HG03060 (cell line): ENCODE measurements around the gene MIA3.
A peak's percentile ranks its signal among the peaks of the same experiment; 100 is the strongest.

Experiments used
- ATAC-seq: cut with Tn5 transposase; IDR thresholded peaks from one replicate; pipeline ENCODE4 v1.9.1; 2021; ENCODE audit warnings: low read depth, moderate number of reproducible peaks; ENCODE audit not compliant: unreplicated experiment

The MIA3 gene

DNA sequence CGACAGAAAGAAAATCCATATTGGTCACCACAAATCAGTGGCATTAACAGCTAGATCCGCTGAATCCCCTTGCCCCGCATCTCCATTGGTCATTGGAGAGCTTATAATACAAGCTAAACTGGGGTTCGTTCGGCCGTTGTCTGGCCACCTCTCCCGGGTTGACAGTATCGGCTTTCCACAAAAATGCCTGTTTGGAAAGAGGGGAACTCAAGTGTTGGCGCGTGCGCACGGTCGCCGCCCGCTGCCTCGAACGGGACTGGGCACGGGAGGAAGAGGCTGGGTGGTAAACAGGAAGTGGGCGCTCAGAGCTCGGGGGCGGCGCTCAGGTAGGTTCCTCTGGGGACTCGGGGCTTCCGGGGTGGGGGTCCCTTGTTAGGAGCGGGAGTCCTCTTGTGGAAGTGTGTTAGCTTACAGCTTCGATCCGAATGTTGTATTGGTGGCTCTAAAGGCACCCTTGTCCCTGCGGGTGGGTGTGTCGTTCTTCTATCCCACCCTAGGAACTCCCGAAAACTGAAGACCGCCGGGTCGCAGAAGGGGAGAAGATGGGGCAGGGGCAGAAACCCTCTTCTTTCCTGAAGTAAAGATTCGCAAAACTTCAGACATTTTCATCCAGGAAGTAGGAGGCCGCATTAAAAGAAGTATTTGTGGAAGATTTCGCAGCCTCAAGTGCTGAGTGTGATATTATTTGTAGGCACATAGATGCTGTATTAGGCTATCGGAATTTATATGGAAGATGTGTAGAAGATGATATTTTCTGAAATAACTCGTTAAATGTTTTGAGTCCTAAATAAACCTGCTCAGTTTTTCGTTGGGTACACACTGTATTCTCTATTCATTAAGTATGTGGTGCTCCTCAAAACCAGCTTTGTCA, 95.4 kb downstream of the MIA3 start:
- ATAC-seq: peak; percentile 59

GRCh38 chr1:222716393-222716792, 98.5 kb downstream of the MIA3 start:
- ATAC-seq: no peak
